K562 (cell line): ENCODE measurements around the gene SUMF1. TPM values are rescaled to one million over a fixed set of nuclear protein-coding genes. Genes with fewer than 3 reads are reported as not detected.
A peak's percentile ranks its signal among the peaks of the same experiment; 100 is the strongest.

Source experiments
- ATAC-seq: fragments of 200-7000 bp; cut with Tn5 transposase; 3 replicates; pipeline ENCODE4 v1.9.1; 2020; ENCODE audit warnings: moderate library complexity
- BruUV-seq: library from RNA; stranded (reverse); fragments of 400-500 nt; replicated peaks from 2 replicates; lab custom pipeline; 2021; lab: Mats Ljungman, UMichigan
- CTCF ChIA-PET: fragments of 300-600 bp; formaldehyde crosslinking; extraction: SDS; loops from one replicate; lab custom pipeline; 2021; ENCODE audit warnings: low intra/inter-chr PET ratio; lab: Yijun Ruan, JAX
- POLR2A ChIA-PET: fragments of 300-600, 350-650 bp; sonication (Branson Sonifier 250); formaldehyde crosslinking; extraction: SDS; loops from one replicate; lab custom pipeline; 2021; ENCODE audit warnings: antibody characterized with exemption, inconsistent platforms; lab: Yijun Ruan, JAX
- DNase-seq, 4 experiments: peaks; one replicate each; pipeline versions ENCODE4 v3.0.0 to v3.0.0-alpha.2; 2011 to 2018; ENCODE audit warnings: low spot score in 3 of 4, mixed read lengths in 3 of 4; ENCODE audit errors: extremely low read depth in 1 of 4
- FAIRE-seq: peaks from 2 replicates; lab custom pipeline; 2011; peaks lifted over from hg19 to GRCh38; lab: Jason Lieb, UNC
- H2AFZ ChIP-seq: 2 replicates; pipeline ENCODE4 v1.6.0; 2011; ENCODE audit warnings: low read depth, low read length, control low read depth, inconsistent platforms
- H3K27ac ChIP-seq: fragments of 200-600 bp; 3 replicates; pipeline ENCODE4 v1.8.0; 2011; ENCODE audit warnings: low read depth, mild to moderate bottlenecking, control low read depth, inconsistent platforms, low read length, moderate library complexity, mixed read lengths; ENCODE audit errors: extremely low read depth
- H3K27me3 ChIP-seq, 2 experiments: fragments of 300-600 bp in 1 of 2; 2 replicates in 1 of 2; 3 replicates in 1 of 2; pipeline versions ENCODE4 v1.6.0 to v1.8.0; 2011; ENCODE audit warnings: inconsistent platforms in 2 of 2, low read length in 2 of 2, mild to moderate bottlenecking in 1 of 2, mixed read lengths in 1 of 2, moderate library complexity in 1 of 2; ENCODE audit not compliant: control insufficient read depth in 2 of 2, insufficient read depth in 2 of 2
- H3K36me3 ChIP-seq: fragments of 300-600 bp; 3 replicates; pipeline ENCODE4 v1.8.0; 2011; ENCODE audit warnings: mild to moderate bottlenecking, low read length, inconsistent platforms; ENCODE audit not compliant: control insufficient read depth, insufficient read depth
- H3K4me1 ChIP-seq, 2 experiments: fragments of 200-600 bp in 1 of 2; replicated peaks in 1 of 2; 2 replicates in 1 of 2; 3 replicates in 1 of 2; pipeline versions ENCODE4 v1.5.1 to v1.8.0; 2011; ENCODE audit warnings: inconsistent platforms in 2 of 2, low read length in 2 of 2, mild to moderate bottlenecking in 1 of 2, mixed read lengths in 1 of 2, moderate library complexity in 1 of 2; ENCODE audit not compliant: control insufficient read depth in 2 of 2, insufficient read depth in 2 of 2
- H3K4me2 ChIP-seq: 2 replicates; pipeline ENCODE4 v1.6.1; 2011; ENCODE audit warnings: low read length, control low read depth, inconsistent platforms, mixed read lengths; ENCODE audit not compliant: insufficient read depth
- H3K4me3 ChIP-seq: fragments of 200-600 bp; sonication (generic), shearing (Covaris generic); 2 replicates; pipeline ENCODE4 v1.5.1; 2016; ENCODE audit warnings: control low read depth, inconsistent platforms
- H3K79me2 ChIP-seq: fragments of 200-600 bp; 3 replicates; pipeline ENCODE4 v1.8.0; 2011; ENCODE audit warnings: low read length, inconsistent platforms; ENCODE audit not compliant: control insufficient read depth, insufficient read depth
- H3K9ac ChIP-seq, 2 experiments: 2 replicates each; pipeline versions ENCODE4 v1.6.0 to v1.6.1; 2011; ENCODE audit warnings: low read depth in 2 of 2, low read length in 2 of 2, control low read depth in 1 of 2, inconsistent platforms in 1 of 2, mild to moderate bottlenecking in 1 of 2, mixed read lengths in 1 of 2; ENCODE audit not compliant: insufficient read depth in 1 of 2
- H3K9me1 ChIP-seq: one replicate; pipeline ENCODE4 v1.6.0; 2011; ENCODE audit warnings: inconsistent platforms, mild to moderate bottlenecking, low read length, moderate library complexity; ENCODE audit not compliant: control insufficient read depth, insufficient read depth
- H3K9me3 ChIP-seq: replicated peaks from 2 replicates; pipeline ENCODE4 v1.5.1; 2011; ENCODE audit warnings: low read depth, low read length, inconsistent platforms; ENCODE audit not compliant: control insufficient read depth, insufficient read depth
- H4K20me1 ChIP-seq: replicated peaks from 2 replicates; pipeline ENCODE4 v1.6.1; 2011; ENCODE audit warnings: low read length, inconsistent platforms, mixed read lengths; ENCODE audit not compliant: control insufficient read depth, insufficient read depth
- ADNP ChIP-seq: fragments of 200-800 bp; sonication (Bioruptor generic); IDR thresholded peaks from 2 replicates; pipeline ENCODE4 v1.6.1; 2016; ENCODE audit warnings: missing genetic modification characterization, missing compliant biosample characterization
- ETV6 ChIP-seq, 3 experiments: fragments of 150-350 bp in 1 of 3; sonication (generic) in 1 of 3; formaldehyde crosslinking in 1 of 3; IDR thresholded peaks; 2 replicates each; pipeline versions ENCODE4 v1.6.1 to v1.8.0; 2014 to 2022; ENCODE audit warnings: borderline replicate concordance in 2 of 3, low read depth in 2 of 3, antibody characterized with exemption in 1 of 3, low read length in 1 of 3, mild to moderate bottlenecking in 1 of 3, missing genetic modification reagents in 1 of 3
- HSF4 ChIP-seq: fragments of 250-450 bp; sonication (Bioruptor Pico); IDR thresholded peaks from 2 replicates; pipeline ENCODE4 v2.1.2; 2022; ENCODE audit warnings: mild to moderate bottlenecking, moderate library complexity, borderline replicate concordance
- MLX ChIP-seq, 2 experiments: fragments of 450-650 bp in 1 of 2; sonication (generic) in 1 of 2; formaldehyde crosslinking; conservative IDR thresholded peaks; 2 replicates each; pipeline versions ENCODE4 v1.4.0 to v1.8.1; 2020 to 2022; ENCODE audit warnings: mild to moderate bottlenecking in 1 of 2, missing genetic modification reagents in 1 of 2
- SP1 ChIP-seq: sonication (generic); formaldehyde crosslinking; IDR thresholded peaks from 2 replicates; pipeline ENCODE4 v1.8.1; 2022; ENCODE audit warnings: mild to moderate bottlenecking, missing genetic modification reagents
- ZNF146 ChIP-seq: IDR thresholded peaks from one replicate; pipeline ENCODE4 v1.6.1; 2018; ENCODE audit warnings: missing compliant biosample characterization; ENCODE audit not compliant: unreplicated experiment
- ZNF764 ChIP-seq: fragments of 250-450 bp; sonication (Bioruptor Pico); IDR thresholded peaks from 2 replicates; pipeline ENCODE4 v1.4.0; 2020; ENCODE audit warnings: low read depth, mild to moderate bottlenecking, moderate library complexity
- WGBS: fragments of 100-300 bp; shearing (Covaris generic); methylation state at CpG from one replicate; pipeline ENCODE4 v1.1.6; 2016; ENCODE audit warnings: low coverage, mixed read lengths; ENCODE audit not compliant: insufficient coverage; ENCODE audit errors: missing lambda C conversion rate; 5-methylcytosine and 5-hydroxymethylcytosine counted together
- in situ Hi-C: fragments of 300-500 bp; cut with MboI; formaldehyde crosslinking; loops from 4 replicates; pipeline ENCODE4 v1.15.0; 2018; ENCODE audit warnings: inconsistent platforms, mixed read lengths
- intact Hi-C: fragments of 100-400 bp; cut with micrococcal nuclease; formaldehyde crosslinking; loops from 2 replicates; pipeline ENCODE4 v1.14.2; 2022
- polyA plus RNA-seq, 8 experiments: library from polyadenylated mRNA; depleted of rRNA in 4 of 8; stranded (reverse) in 5 of 8; unstranded in 3 of 8; fragments of >200 nt; fragmentation: Nextera tagmentation in 2 of 8; fragmentation: Illumina TruSeq in 1 of 8; extraction: Ambion mirVana in 2 of 8; extraction: Trizol in 1 of 8; gene quantifications; 2 replicates each; pipeline versions ENCODE4 v1.2.1 to v1.2.3, GENCODE V29; 2011 to 2014; ENCODE audit warnings: inconsistent platforms in 1 of 8, missing spikeins in 1 of 8
- total RNA-seq, 7 experiments: library from RNA; depleted of rRNA in 6 of 7; stranded (reverse); fragments of >200 nt in 6 of 7; fragmentation: Illumina TruSeq in 2 of 7; extraction: Trizol in 2 of 7; gene quantifications; 2 replicates each; pipeline versions ENCODE4 v1.2.1 to v1.2.3, GENCODE V29; 2011 to 2021; ENCODE audit warnings: low replicate concordance in 1 of 7

Gene SUMF1
- total and polyA plus RNA-seq, 9 of the 15 experiments (the other 6 are each of a cell fraction or from before 2014, with no cell fraction given), result 1.3 to 7.4 (median 4.2) TPM

- Histone ChIP-seq H3K4me3 (no peak overlapping the region), H3K36me3 (peaks cover 10% of the 10 kb centered on the region; the same call in 2 of the 3 replicates), H2AFZ (no peak overlapping the region), H3K27me3 (no peaks in the 10 kb centered on the region), H3K4me2 (no peak overlapping the region), H3K9me1 (peaks cover 4% of the 10 kb centered on the region), H3K9ac (no peak overlapping the region), H3K79me2 (peaks cover 15% of the 10 kb centered on the region; the same call in 2 of the 3 replicates), H3K9me3 (no peaks in the 10 kb centered on the region), H3K4me1 (peaks cover 10 to 23% of the 10 kb centered on the region in 2 experiments), H4K20me1 (no peaks in the 10 kb centered on the region), H3K27ac (no peak overlapping the region)
- CTCF ChIA-PET, result no interaction called here
- BruUV-seq, result no TSS peak
- no peak for FAIRE-seq
- in situ Hi-C loops, result no loop called here
- TF ChIP-seq ZNF146 (CRISPR knock-in tag), result peak; percentile 23
- TF ChIP-seq HSF4 (CRISPR knock-in tag), result no peak
- POLR2A ChIA-PET, result interaction anchor here (1.0 to 2.6 kb wide), 2 partner anchors 10 to 36 kb away, joined by 3 to 10 read pairs; no protein-coding TSS in a partner anchor
- 18% methylated on average over 1 of the region's 1 CpG for WGBS
- no peak for ATAC-seq
- intact Hi-C loops, result no loop called here
- DNase-seq, result no peak
These were observed 30.8 kb upstream of the SUMF1 start for GRCh38 chr3:4497843-4498324.

GRCh38 chr3:4497005-4497692, 30.1 kb upstream of the SUMF1 start:
- H3K27ac ChIP-seq, result no peak overlapping the region
- no peak overlapping the region for H3K9ac ChIP-seq
- no peak overlapping the region for H2AFZ ChIP-seq
- 58% methylated on average over 5 of the region's 5 CpGs for WGBS
- intact Hi-C loops (no loop called here), in situ Hi-C loops (no loop called here)
- no peaks in the 10 kb centered on the region for H3K9me3 ChIP-seq
- peaks cover 10% of the 10 kb centered on the region; the same call in 2 of the 3 replicates for H3K36me3 ChIP-seq
- POLR2A ChIA-PET, result interaction anchor here (1.0 to 5.3 kb wide), 3 partner anchors 10 to 193 kb away, joined by 4 to 94 read pairs (median 10); no protein-coding TSS in a partner anchor
- BruUV-seq, result no TSS peak
- no peak overlapping the region for H3K4me2 ChIP-seq
- H3K4me1 ChIP-seq, result peaks cover 14 to 23% of the 10 kb centered on the region in 2 experiments
- CTCF ChIA-PET, result no interaction called here
- H3K4me3 ChIP-seq, result no peak overlapping the region
- no peak for ATAC-seq
- no peak for TF ChIP-seq ETV6 (IDR thresholded peaks at IDR 0.05; ENCODE audit: borderline replicate concordance in 1 of 2, low read depth in 2 of 2, low read length in 1 of 2)
- TF ChIP-seq ETV6 (CRISPR knock-in tag; IDR thresholded peaks at IDR 0.05; ENCODE audit: borderline replicate concordance), result no peak
- no peak for TF ChIP-seq ZNF764 (CRISPR knock-in tag)
- no peak for TF ChIP-seq ADNP (tag)
- TF ChIP-seq SP1 (CRISPR knock-in tag), result no peak
- TF ChIP-seq MLX (CRISPR knock-in tag; conservative IDR thresholded peaks at IDR 0.05), result no peak
- no peak for DNase-seq
- H3K79me2 ChIP-seq, result peaks cover 17% of the 10 kb centered on the region; the same call in 2 of the 3 replicates
- H3K9me1 ChIP-seq, result peaks cover 4% of the 10 kb centered on the region
- H4K20me1 ChIP-seq, result no peaks in the 10 kb centered on the region
- FAIRE-seq, result no peak
- no peaks in the 10 kb centered on the region for H3K27me3 ChIP-seq
